B cell (primary cell): ENCODE measurements around the gene KDELR3. TPM values are rescaled to one million over a fixed set of nuclear protein-coding genes. Genes with fewer than 3 reads are reported as not detected.

Source experiments
- ATAC-seq: fragments of 200-7000 bp; cut with Tn5 transposase; one replicate; pipeline ENCODE4 v1.10.0; 2021; ENCODE audit warnings: low read depth, mild to moderate bottlenecking, moderate number of reproducible peaks, moderate library complexity
- CTCF ChIA-PET: fragments of 350-600 bp; sonication (Branson Sonifier 250); formaldehyde crosslinking; loops from one replicate; lab custom pipeline; 2021; ENCODE audit warnings: antibody characterized with exemption, inconsistent platforms; lab: Charles Lee
- POLR2A ChIA-PET: fragments of 350-600 bp; sonication (Branson Sonifier 250); formaldehyde crosslinking; loops from one replicate; lab custom pipeline; 2021; ENCODE audit warnings: antibody characterized with exemption; lab: Charles Lee
- DNase-seq: peaks from one replicate; pipeline ENCODE4 v3.0.0; 2013
- H2AFZ ChIP-seq: 2 replicates; pipeline ENCODE4 v1.6.1; 2012; ENCODE audit warnings: mild to moderate bottlenecking, low read depth, low read length; ENCODE audit not compliant: insufficient read depth, poor library complexity, severe bottlenecking
- H3K27ac ChIP-seq, 2 donors: 1 replicate in 1 of 2; 2 replicates in 1 of 2; pipeline ENCODE4 v1.5.1; 2012 to 2013; ENCODE audit warnings: low read length in 2 of 2, mild to moderate bottlenecking in 2 of 2, moderate library complexity in 1 of 2
- H3K27me3 ChIP-seq, 4 experiments: fragments of 200-600 bp in 1 of 4; sonication (generic) in 1 of 4; replicated peaks in 1 of 4; 1 replicate in 2 of 4; 2 replicates in 2 of 4; pipeline versions ENCODE4 v1.6.1 to v1.7.0; 2013 to 2016; ENCODE audit warnings: low read length in 3 of 4, mild to moderate bottlenecking in 2 of 4, mixed read lengths in 1 of 4, moderate library complexity in 1 of 4; ENCODE audit not compliant: insufficient read depth in 4 of 4, control insufficient read depth in 3 of 4; ENCODE audit errors: control extremely low read depth in 1 of 4
- H3K36me3 ChIP-seq, 2 experiments: replicated peaks in 1 of 2; 1 replicate in 1 of 2; 2 replicates in 1 of 2; pipeline versions ENCODE4 v1.6.1 to v1.7.1; 2013; ENCODE audit warnings: low read length in 1 of 2; ENCODE audit not compliant: insufficient read depth in 2 of 2, control insufficient read depth in 1 of 2; ENCODE audit errors: control extremely low read depth in 1 of 2, extremely low read depth in 1 of 2
- H3K4me1 ChIP-seq, 2 donors: fragments of 200-600 bp in 1 of 2; sonication (generic) in 1 of 2; 1 replicate in 1 of 2; 2 replicates in 1 of 2; pipeline versions ENCODE4 v1.5.1 to v1.6.1; 2013 to 2017; ENCODE audit warnings: low read length in 2 of 2; ENCODE audit not compliant: control insufficient read depth in 2 of 2, insufficient read depth in 2 of 2
- H3K4me2 ChIP-seq: replicated peaks from 2 replicates; pipeline ENCODE3; 2012; ENCODE audit warnings: mild to moderate bottlenecking, low read depth, low read length; ENCODE audit not compliant: poor library complexity, severe bottlenecking
- H3K4me3 ChIP-seq, 5 experiments: fragments of 200-600 bp in 1 of 5; sonication (generic) in 1 of 5; 1 replicate in 3 of 5; 2 replicates in 2 of 5; pipeline versions ENCODE4 v1.5.1 to v1.7.0; 2011 to 2016; ENCODE audit warnings: low read length in 4 of 5, mild to moderate bottlenecking in 4 of 5, low read depth in 2 of 5, control low read depth in 1 of 5, moderate library complexity in 1 of 5; ENCODE audit not compliant: insufficient read depth in 1 of 5; ENCODE audit errors: control extremely low read depth in 1 of 5, extremely low read depth in 1 of 5
- H3K79me2 ChIP-seq: fragments of 200-600 bp; sonication (generic); one replicate; pipeline ENCODE4 v1.6.0; 2016; ENCODE audit warnings: low read length; ENCODE audit not compliant: control insufficient read depth, insufficient read depth
- H3K9ac ChIP-seq: fragments of 200-600 bp; sonication (generic); 2 replicates; pipeline ENCODE4 v1.6.1; 2017; ENCODE audit warnings: mild to moderate bottlenecking, low read length, moderate library complexity
- H3K9me3 ChIP-seq, 3 donors: one replicate each; pipeline versions ENCODE4 v1.6.1 to v1.7.1; 2013; ENCODE audit warnings: low read length in 2 of 3; ENCODE audit not compliant: control insufficient read depth in 2 of 3, insufficient read depth in 1 of 3; ENCODE audit errors: control extremely low read depth in 1 of 3
- H4K20me1 ChIP-seq: 2 replicates; pipeline ENCODE4 v1.6.0; 2012; ENCODE audit warnings: mild to moderate bottlenecking, low read length; ENCODE audit not compliant: insufficient read depth, control insufficient read depth, poor library complexity, severe bottlenecking
- H3K27ac Mint-ChIP-seq: one replicate; pipeline ENCODE4 v1.8.0; 2021; ENCODE audit warnings: mixed read lengths
- H3K27me3 Mint-ChIP-seq: one replicate; pipeline ENCODE4 v1.8.0; 2021; ENCODE audit warnings: mixed read lengths
- H3K4me1 Mint-ChIP-seq: one replicate; pipeline ENCODE4 v1.8.0; 2021; ENCODE audit warnings: mixed read lengths
- H3K4me3 Mint-ChIP-seq: one replicate; pipeline ENCODE4 v1.8.0; 2021; ENCODE audit warnings: mixed read lengths
- H3K9me3 Mint-ChIP-seq: one replicate; pipeline ENCODE4 v1.8.0; 2022; ENCODE audit warnings: mixed read lengths; ENCODE audit not compliant: insufficient read depth
- CTCF ChIP-seq: fragments of 200-600 bp; IDR thresholded peaks from one replicate; pipeline ENCODE4 v1.8.0; 2022; ENCODE audit warnings: antibody characterized with exemption, mild to moderate bottlenecking
- EZH2 ChIP-seq: IDR thresholded peaks from 2 replicates; pipeline ENCODE4 v1.6.1; 2012; ENCODE audit warnings: borderline replicate concordance, low read depth, mild to moderate bottlenecking, moderate library complexity, low read length; ENCODE audit not compliant: insufficient read depth, poor library complexity, severe bottlenecking
- WGBS: methylation state at CpG from one replicate; pipeline ENCODE4 v1.1.5; 2013; ENCODE audit warnings: missing lambda C conversion rate; ENCODE audit not compliant: insufficient coverage; 5-methylcytosine and 5-hydroxymethylcytosine counted together
- intact Hi-C: fragments of 100-400 bp; cut with micrococcal nuclease; formaldehyde crosslinking; loops from one replicate; pipeline ENCODE4 v1.10.0; 2022
- polyA plus RNA-seq: library from polyadenylated mRNA; depleted of rRNA; stranded (reverse); fragments of >200 nt; gene quantifications from 2 replicates; pipeline ENCODE4 v1.2.3, GENCODE V29; 2012
- total RNA-seq, 2 donors: library from RNA; stranded (reverse); fragments of 120-200 nt in 1 of 2; gene quantifications; 1 replicate in 1 of 2; 2 replicates in 1 of 2; pipeline versions ENCODE4 v1.2.3 to v1.2.4, GENCODE V29; 2013 to 2022

KDELR3 gene
- total and polyA plus RNA-seq, 2 donors (not counting 1 experiment from before 2014, with no cell fraction given) = not detected

- H4K20me1 ChIP-seq = peaks cover 89% of the 10 kb centered on the region
- DNase-seq = no peak
Observed at GRCh38 chr22:38494498-38494897, 26.6 kb downstream of the KDELR3 start.

More at GRCh38 chr22:38494498-38494897, 26.6 kb downstream of the KDELR3 start:
- TF ChIP-seq CTCF = no peak
- no peak for TF ChIP-seq EZH2
- Mint-ChIP-seq H3K4me1 (peaks cover 12% of the 10 kb centered on the region), H3K27me3 (no peaks in the 10 kb centered on the region), H3K9me3 (no peaks in the 10 kb centered on the region), H3K4me3 (no peak overlapping the region), H3K27ac (no peak overlapping the region)
- no peak for ATAC-seq
- ChIA-PET CTCF (interaction anchor here (0.7 kb wide), 1 partner anchor 73 kb away, joined by 4 read pairs; no protein-coding TSS in a partner anchor), POLR2A (interaction anchor here (0.6 kb wide), 1 partner anchor 34 kb away, joined by 5 read pairs; no protein-coding TSS in a partner anchor)
- no peak overlapping the region for H3K9ac ChIP-seq
- no peaks in the 10 kb centered on the region for H3K4me1 ChIP-seq
- H3K36me3 ChIP-seq = peaks cover 8 to 97% of the 10 kb centered on the region in 2 experiments
- no peak overlapping the region for H3K4me2 ChIP-seq
- no peaks in the 10 kb centered on the region for H3K9me3 ChIP-seq
- H3K27ac ChIP-seq = no peak overlapping the region
- H3K27me3 ChIP-seq = no peaks in the 10 kb centered on the region
- H3K4me3 ChIP-seq = no peak overlapping the region
- H2AFZ ChIP-seq = no peak overlapping the region
- WGBS = 83% methylated on average over 1 of the region's 2 CpGs
- intact Hi-C loops = no loop called here
- peaks cover 59% of the 10 kb centered on the region for H3K79me2 ChIP-seq
